IMR-90 (cell line): Measurements from ENCODE around the gene TMEM50B. TPM values are rescaled to one million over a fixed set of nuclear protein-coding genes. Genes with fewer than 3 reads are reported as not detected.

Experiments used
- ATAC-seq: fragments of 200-7000 bp; cut with Tn5 transposase; 2 replicates; pipeline ENCODE4 v1.9.1; 2020; ENCODE audit warnings: low read depth, mild to moderate bottlenecking, moderate library complexity
- BruUV-seq: library from RNA; stranded (reverse); fragments of 400-500 nt; replicated peaks from 2 replicates; lab custom pipeline; 2021; lab: Mats Ljungman, UMichigan
- CTCF ChIA-PET: fragments of 300-600 bp; formaldehyde crosslinking; extraction: SDS; loops from one replicate; lab custom pipeline; 2021; ENCODE audit warnings: antibody characterized with exemption; lab: Yijun Ruan, JAX
- POLR2A ChIA-PET: fragments of 300-600 bp; sonication (Branson Sonifier 250); formaldehyde crosslinking; loops from one replicate; lab custom pipeline; 2022; ENCODE audit warnings: antibody characterized with exemption; ENCODE audit not compliant: unreplicated experiment; lab: Charles Lee
- DNase-seq: peaks from one replicate; pipeline ENCODE4 v3.0.0; 2013
- H2AFZ ChIP-seq: replicated peaks from 2 replicates; pipeline ENCODE3; 2013; ENCODE audit warnings: low read length, mild to moderate bottlenecking; ENCODE audit not compliant: poor library complexity
- H2AK5ac ChIP-seq: 2 replicates; pipeline ENCODE4 v1.6.1; 2013; ENCODE audit warnings: low read depth, low read length, inconsistent platforms
- H2AK9ac ChIP-seq: replicated peaks from 2 replicates; pipeline ENCODE3; 2013; ENCODE audit warnings: mild to moderate bottlenecking, low read depth, low read length, moderate library complexity; ENCODE audit not compliant: poor library complexity
- H2BK120ac ChIP-seq: 2 replicates; pipeline ENCODE4 v1.6.1; 2013; ENCODE audit warnings: low read depth, low read length, inconsistent platforms
- H2BK15ac ChIP-seq: 3 replicates; pipeline ENCODE4 v1.6.1; 2013; ENCODE audit warnings: low read depth, low read length, inconsistent platforms
- H2BK20ac ChIP-seq: 2 replicates; pipeline ENCODE4 v1.6.1; 2013; ENCODE audit warnings: low read depth, mild to moderate bottlenecking, inconsistent platforms, low read length, moderate library complexity
- H2BK5ac ChIP-seq: 2 replicates; pipeline ENCODE4 v1.6.1; 2013; ENCODE audit warnings: mild to moderate bottlenecking, low read depth, low read length, inconsistent platforms; ENCODE audit not compliant: poor library complexity, severe bottlenecking
- H3K14ac ChIP-seq: replicated peaks from 2 replicates; pipeline ENCODE4 v1.6.1; 2013; ENCODE audit warnings: low read depth, low read length, inconsistent platforms
- H3K18ac ChIP-seq: 2 replicates; pipeline ENCODE4 v1.6.1; 2013; ENCODE audit warnings: low read depth, low read length, control low read depth
- H3K23ac ChIP-seq: 2 replicates; pipeline ENCODE4 v1.6.1; 2013; ENCODE audit warnings: low read depth, low read length, inconsistent platforms
- H3K27ac ChIP-seq: 2 replicates; pipeline ENCODE4 v1.5.1; 2013; ENCODE audit warnings: mild to moderate bottlenecking, control low read depth, low read length; ENCODE audit not compliant: insufficient read depth
- H3K27me3 ChIP-seq: 2 replicates; pipeline ENCODE4 v1.6.1; 2013; ENCODE audit warnings: low read length; ENCODE audit not compliant: control insufficient read depth, insufficient read depth
- H3K36me3 ChIP-seq: 2 replicates; pipeline ENCODE4 v1.6.1; 2013; ENCODE audit warnings: low read length, mixed read lengths; ENCODE audit not compliant: control insufficient read depth, insufficient read depth
- H3K4ac ChIP-seq: 2 replicates; pipeline ENCODE4 v1.6.1; 2013; ENCODE audit warnings: low read depth, low read length, inconsistent platforms
- H3K4me1 ChIP-seq: 2 replicates; pipeline ENCODE4 v1.6.1; 2013; ENCODE audit warnings: low read length, mixed read lengths; ENCODE audit not compliant: control insufficient read depth, insufficient read depth
- H3K4me2 ChIP-seq: 2 replicates; pipeline ENCODE4 v1.6.1; 2013; ENCODE audit warnings: low read depth, mild to moderate bottlenecking, control low read depth, low read length, moderate library complexity
- H3K4me3 ChIP-seq: 2 replicates; pipeline ENCODE4 v1.5.1; 2013; ENCODE audit warnings: low read depth, mild to moderate bottlenecking, control low read depth, low read length, moderate library complexity; ENCODE audit not compliant: insufficient read depth
- H3K56ac ChIP-seq: 2 replicates; pipeline ENCODE4 v1.6.1; 2013; ENCODE audit warnings: low read length, inconsistent platforms; ENCODE audit not compliant: insufficient read depth; ENCODE audit errors: extremely low read depth
- H3K79me1 ChIP-seq, 2 experiments: 2 replicates each; pipeline ENCODE4 v1.6.1; 2013; ENCODE audit warnings: low read length in 2 of 2, inconsistent platforms in 1 of 2, low read depth in 1 of 2
- H3K9ac ChIP-seq: 2 replicates; pipeline ENCODE4 v1.6.1; 2013; ENCODE audit warnings: low read depth, low read length, control low read depth
- H3K9me1 ChIP-seq: 2 replicates; pipeline ENCODE4 v1.6.1; 2013; ENCODE audit warnings: low read length, inconsistent platforms; ENCODE audit not compliant: insufficient read depth
- H3K9me3 ChIP-seq: 2 replicates; pipeline ENCODE4 v1.6.1; 2013; ENCODE audit warnings: low read length; ENCODE audit not compliant: control insufficient read depth, insufficient read depth
- H4K20me1 ChIP-seq: 2 replicates; pipeline ENCODE4 v1.6.1; 2013; ENCODE audit warnings: low read length, inconsistent platforms; ENCODE audit not compliant: insufficient read depth
- H4K5ac ChIP-seq: 2 replicates; pipeline ENCODE4 v1.6.1; 2013; ENCODE audit warnings: mild to moderate bottlenecking, low read depth, low read length, control low read depth
- H4K8ac ChIP-seq, 2 experiments: 2 replicates each; pipeline ENCODE4 v1.6.1; 2013; ENCODE audit warnings: low read depth in 2 of 2, low read length in 2 of 2, control low read depth in 1 of 2, inconsistent platforms in 1 of 2
- H4K91ac ChIP-seq: 2 replicates; pipeline ENCODE4 v1.6.1; 2013; ENCODE audit warnings: low read depth, low read length, inconsistent platforms; ENCODE audit not compliant: insufficient read depth
- BHLHE40 ChIP-seq: fragments of 150-350 bp; IDR thresholded peaks from 2 replicates; pipeline ENCODE4 v1.6.1; 2016; ENCODE audit warnings: mild to moderate bottlenecking, low read depth, low read length
- CEBPB ChIP-seq: IDR thresholded peaks from 2 replicates; pipeline ENCODE4 v1.6.1; 2012; ENCODE audit warnings: low read depth, low read length, improper control_type of control experiment
- CHD1 ChIP-seq: IDR thresholded peaks from 2 replicates; pipeline ENCODE4 v1.6.1; 2012; ENCODE audit warnings: low read depth, low read length, improper control_type of control experiment
- CTCF ChIP-seq: conservative IDR thresholded peaks from 2 replicates; pipeline ENCODE4 v1.5.1; 2012; ENCODE audit warnings: mild to moderate bottlenecking, low read depth, low read length, improper control_type of control experiment
- ELK1 ChIP-seq: fragments of 150-350 bp; IDR thresholded peaks from 2 replicates; pipeline ENCODE4 v1.6.1; 2016; ENCODE audit warnings: low read depth, mild to moderate bottlenecking, low read length, moderate library complexity, borderline replicate concordance
- FOS ChIP-seq: fragments of 150-350 bp; IDR thresholded peaks from 2 replicates; pipeline ENCODE4 v1.6.1; 2016; ENCODE audit warnings: low read depth, low read length
- MAFK ChIP-seq: IDR thresholded peaks from 2 replicates; pipeline ENCODE4 v1.6.1; 2012; ENCODE audit warnings: low read depth, low read length, improper control_type of control experiment
- MAZ ChIP-seq: IDR thresholded peaks from 2 replicates; pipeline ENCODE4 v1.6.1; 2012; ENCODE audit warnings: low read depth, mild to moderate bottlenecking, low read length, improper control_type of control experiment, moderate library complexity, borderline replicate concordance
- MXI1 ChIP-seq: IDR thresholded peaks from 2 replicates; pipeline ENCODE4 v1.6.1; 2012; ENCODE audit warnings: low read depth, mild to moderate bottlenecking, low read length, moderate library complexity, borderline replicate concordance
- NFE2L2 ChIP-seq: fragments of 150-350 bp; IDR thresholded peaks from 2 replicates; pipeline ENCODE4 v1.6.1; 2016; ENCODE audit warnings: low read depth, mild to moderate bottlenecking, low read length
- POLR2A ChIP-seq: IDR thresholded peaks from 2 replicates; pipeline ENCODE4 v1.6.1; 2012; ENCODE audit warnings: mild to moderate bottlenecking, low read depth, low read length
- RAD21 ChIP-seq: IDR thresholded peaks from 2 replicates; pipeline ENCODE4 v1.6.1; 2012; ENCODE audit warnings: low read length, improper control_type of control experiment
- RCOR1 ChIP-seq: IDR thresholded peaks from 2 replicates; pipeline ENCODE4 v1.6.1; 2012; ENCODE audit warnings: mild to moderate bottlenecking, low read length, improper control_type of control experiment; ENCODE audit not compliant: insufficient replicate concordance
- RFX5 ChIP-seq: IDR thresholded peaks from 2 replicates; pipeline ENCODE4 v1.8.0; 2012; ENCODE audit warnings: low read depth, mild to moderate bottlenecking, low read length, moderate library complexity
- SMC3 ChIP-seq: fragments of 150-350 bp; IDR thresholded peaks from 2 replicates; pipeline ENCODE4 v1.6.1; 2016; ENCODE audit warnings: low read depth, mild to moderate bottlenecking, antibody characterized with exemption, low read length, moderate library complexity
- USF2 ChIP-seq: fragments of 150-350 bp; IDR thresholded peaks from 2 replicates; pipeline ENCODE4 v1.6.1; 2017; ENCODE audit warnings: mild to moderate bottlenecking, antibody characterized with exemption, low read length, low read depth
- WGBS, 2 experiments: methylation state at CpG; one replicate each; pipeline versions ENCODE4 v1.1.5 to v1.1.7; 2013; ENCODE audit warnings: missing lambda C conversion rate in 2 of 2; ENCODE audit not compliant: insufficient read length in 1 of 2; ENCODE audit errors: extremely low coverage in 2 of 2; 5-methylcytosine and 5-hydroxymethylcytosine counted together
- dilution Hi-C: fragments of 300-500 bp; cut with HindIII; formaldehyde crosslinking; loops from one replicate; pipeline ENCODE4 v1.14.3; 2018; ENCODE audit warnings: low sequenced_read_pairs; ENCODE audit not compliant: unreplicated experiment
- in situ Hi-C: fragments of 300-500 bp; cut with MboI; formaldehyde crosslinking; loops from 3 replicates; pipeline ENCODE4 v1.14.3; 2019; ENCODE audit warnings: low sequenced_read_pairs, inconsistent platforms, mixed read lengths
- intact Hi-C: fragments of 100-400 bp; cut with micrococcal nuclease; formaldehyde crosslinking; loops from 2 replicates; pipeline ENCODE4 v1.10.0; 2022
- polyA plus RNA-seq, 3 experiments: library from polyadenylated mRNA; depleted of rRNA; stranded (reverse); fragments of >200 nt; gene quantifications; 2 replicates each; pipeline ENCODE4 v1.2.3, GENCODE V29; 2012; ENCODE audit warnings: low replicate concordance in 1 of 3
- total RNA-seq: library from RNA; depleted of rRNA; stranded (reverse); fragments of >200 nt; gene quantifications from 2 replicates; pipeline ENCODE4 v1.2.3, GENCODE V29; 2012

TMEM50B gene
- total and polyA plus RNA-seq, 2 of the 4 experiments (the other 2 are of a cell fraction), result 10.9 to 25.9 TPM

- no CpG with 5 or more reads among the region's 1 CpG for WGBS, 2 experiments
- ATAC-seq (peak; percentile 71), DNase-seq (peak; percentile 33)
- Histone ChIP-seq H2BK5ac (no peak overlapping the region), H3K79me1 (no peaks in the 10 kb centered on the region; a peak in 1 of 4 replicates), H3K9me3 (no peaks in the 10 kb centered on the region), H4K5ac (no peak overlapping the region), H3K9me1 (peaks cover 6% of the 10 kb centered on the region; the same call in 1 of the 2 replicates), H3K27ac (no peak overlapping the region), H3K56ac (no peak overlapping the region), H2AK9ac (no peak overlapping the region), H3K23ac (no peak overlapping the region), H3K18ac (no peak overlapping the region), H3K14ac (no peak overlapping the region), H2BK15ac (no peak overlapping the region), H4K91ac (no peak overlapping the region), H4K20me1 (no peaks in the 10 kb centered on the region), H2AK5ac (no peak overlapping the region), H3K4me1 (peaks cover 3% of the 10 kb centered on the region), H4K8ac (no peak overlapping the region), H2BK20ac (no peak overlapping the region), H3K4me3 (no peak overlapping the region), H3K27me3 (no peaks in the 10 kb centered on the region), H2BK120ac (no peak overlapping the region), H2AFZ (no peak overlapping the region), H3K36me3 (peaks cover 3% of the 10 kb centered on the region), H3K4ac (no peak overlapping the region), H3K9ac (no peak overlapping the region), H3K4me2 (no peak overlapping the region)
- dilution Hi-C loops (no loop called here), intact Hi-C loops (no loop called here), in situ Hi-C loops (loop anchor here (25.0 kb wide), 1 partner anchor 464 kb away; no protein-coding TSS in a partner anchor)
- ChIA-PET CTCF (interaction anchor here (0.9 kb wide), 1 partner anchor 155 kb away, joined by 3 read pairs; no protein-coding TSS in a partner anchor), POLR2A (no interaction called here)
- TF ChIP-seq CEBPB, result no peak
- TF ChIP-seq FOS, result no peak
- no peak for TF ChIP-seq CHD1
- no peak for TF ChIP-seq POLR2A
- no peak for TF ChIP-seq MAZ
- TF ChIP-seq RCOR1, result no peak
- TF ChIP-seq MXI1, result no peak
- TF ChIP-seq USF2, result no peak
- TF ChIP-seq SMC3, result no peak
- no peak for TF ChIP-seq NFE2L2
- no peak for TF ChIP-seq BHLHE40
- no peak for TF ChIP-seq MAFK
- TF ChIP-seq RFX5, result no peak
- no peak for TF ChIP-seq RAD21
- TF ChIP-seq ELK1, result no peak
- TF ChIP-seq CTCF, result no peak
- BruUV-seq, result no TSS peak
Measured at GRCh38 chr21:33451634-33452071, 28.1 kb downstream of the TMEM50B start.
